ENCODE measurements around the gene GALE.

GALE gene

GRCh38 chr1:23825762-23826522, 25.4 kb upstream of the GALE start:
- DNase-seq (ENCODE audit: extremely low read depth, insufficient read length): peak; percentile 41
- TF ChIP-seq CTCF (IDR thresholded peaks at IDR 0.05; ENCODE audit: insufficient read depth, low read length, poor library complexity, severe bottlenecking): no peak
- no peaks in the 10 kb centered on the region for H3K27me3 ChIP-seq (replicated peaks; ENCODE audit: control insufficient read depth, insufficient read depth, low read length)
- H3K4me3 ChIP-seq (replicated peaks; ENCODE audit: low read depth, low read length): peak overlapping the region; percentile 96
- no peaks in the 10 kb centered on the region for H3K36me3 ChIP-seq (ENCODE audit: control insufficient read depth, insufficient read depth, low read length)

- Histone ChIP-seq H3K27me3 (replicated peaks; ENCODE audit: control insufficient read depth, insufficient read depth, low read length) (no peaks in the 10 kb centered on the region), H3K4me3 (replicated peaks; ENCODE audit: low read depth, low read length) (peak within 1 kb of the TSS; percentile 96), H3K36me3 (ENCODE audit: control insufficient read depth, insufficient read depth, low read length) (no peaks in the 10 kb centered on the region)
- DNase-seq (ENCODE audit: extremely low read depth, insufficient read length): peak; percentile 91
- no peak for TF ChIP-seq CTCF (IDR thresholded peaks at IDR 0.05; ENCODE audit: insufficient read depth, low read length, poor library complexity, severe bottlenecking)
These were observed 24.7 kb upstream of the GALE start, which contains the start of gene HMGCL for GRCh38 chr1:23825076-23825761. Gene HMGCL (minus strand): TSS chr1:23825429. CDS start chr1:23825415, 14 bp downstream.

- DNase-seq (ENCODE audit: extremely low read depth, insufficient read length): no peak
- TF ChIP-seq CTCF (IDR thresholded peaks at IDR 0.05; ENCODE audit: insufficient read depth, low read length, poor library complexity, severe bottlenecking): no peak
- no peaks in the 10 kb centered on the region; the same call in 1 of the 2 replicates for H3K36me3 ChIP-seq (ENCODE audit: control insufficient read depth, insufficient read depth, low read length)
These were observed 24.1 kb upstream of the GALE start for GRCh38 chr1:23824711-23825075.

GRCh38 chr1:23823767-23824166, 23.2 kb upstream of the GALE start:
- DNase-seq (ENCODE audit: extremely low read depth, insufficient read length): no peak
- no peak for TF ChIP-seq CTCF (IDR thresholded peaks at IDR 0.05; ENCODE audit: insufficient read depth, low read length, poor library complexity, severe bottlenecking)
- Histone ChIP-seq H3K4me3 (replicated peaks; ENCODE audit: low read depth, low read length) (no peak overlapping the region), H3K27me3 (replicated peaks; ENCODE audit: control insufficient read depth, insufficient read depth, low read length) (no peaks in the 10 kb centered on the region), H3K36me3 (ENCODE audit: control insufficient read depth, insufficient read depth, low read length) (no peaks in the 10 kb centered on the region; the same call in 1 of the 2 replicates)

More at GRCh38 chr1:23824711-23825075, 24.1 kb upstream of the GALE start:
- peak overlapping the region; percentile 96 for H3K4me3 ChIP-seq (replicated peaks; ENCODE audit: low read depth, low read length)
- H3K27me3 ChIP-seq (replicated peaks; ENCODE audit: control insufficient read depth, insufficient read depth, low read length): no peaks in the 10 kb centered on the region

GRCh38 chr1:23817633-23818032, 17.1 kb upstream of the GALE start:
- Histone ChIP-seq H3K36me3 (ENCODE audit: control insufficient read depth, insufficient read depth, low read length) (peaks cover 5% of the 10 kb centered on the region), H3K27me3 (replicated peaks; ENCODE audit: control insufficient read depth, insufficient read depth, low read length) (no peaks in the 10 kb centered on the region), H3K4me3 (replicated peaks; ENCODE audit: low read depth, low read length) (no peak overlapping the region)
- no peak for TF ChIP-seq CTCF (IDR thresholded peaks at IDR 0.05; ENCODE audit: insufficient read depth, low read length, poor library complexity, severe bottlenecking)
- no peak for DNase-seq (ENCODE audit: extremely low read depth, insufficient read length)

All from GM06990 (cell line).